GM23248 (cell line): ENCODE measurements around the gene TCF7L2.

Experiments used
- EZH2 ChIP-seq: fragments of 200-600 bp; sonication (generic); IDR thresholded peaks from 2 replicates; pipeline ENCODE4 v1.6.1; 2018; ENCODE audit warnings: antibody characterized with exemption, mild to moderate bottlenecking; ENCODE audit not compliant: insufficient read depth, poor library complexity, severe bottlenecking
- EZH2phosphoT487 ChIP-seq: fragments of 200-600 bp; sonication (generic); IDR thresholded peaks from 2 replicates; pipeline ENCODE4 v1.6.1; 2018; ENCODE audit warnings: antibody characterized with exemption, moderate library complexity, mild to moderate bottlenecking, low read depth; ENCODE audit not compliant: insufficient read depth

- TF ChIP-seq EZH2phosphoT487 (no peak), EZH2 (no peak)
These were observed 139.5 kb downstream of the TCF7L2 start for GRCh38 chr10:113089551-113089950.
